ENCODE measurements around the gene TM2D3.

GRCh38 chr15:101599091-101599490, 53.1 kb downstream of the TM2D3 start:
- no peak for TF ChIP-seq CTCF (IDR thresholded peaks at IDR 0.05 in 2 of 3, conservative IDR thresholded peaks at IDR 0.05 in 1 of 3; ENCODE audit: borderline replicate concordance in 1 of 3, insufficient read depth in 1 of 3, low read depth in 2 of 3, low read length in 2 of 3)
- TF ChIP-seq YY1 (IDR thresholded peaks at IDR 0.05; ENCODE audit: extremely low read depth, insufficient replicate concordance, low read depth, low read length) = no peak
- TF ChIP-seq EZH2 (IDR thresholded peaks at IDR 0.05) = no peak
- TF ChIP-seq POLR2A (IDR thresholded peaks at IDR 0.05; ENCODE audit: borderline replicate concordance, extremely low read depth, insufficient read depth, insufficient read length) = no peak
- TF ChIP-seq TCF7L2 (IDR thresholded peaks at IDR 0.05; ENCODE audit: borderline replicate concordance, extremely low read depth, insufficient read depth, insufficient read length) = no peak
- TF ChIP-seq EZH2phosphoT487 (IDR thresholded peaks at IDR 0.05; ENCODE audit: borderline replicate concordance) = no peak

Measured in HCT116 (cell line).